ENCODE measurements around the gene CRB2.

The CRB2 gene

DNA sequence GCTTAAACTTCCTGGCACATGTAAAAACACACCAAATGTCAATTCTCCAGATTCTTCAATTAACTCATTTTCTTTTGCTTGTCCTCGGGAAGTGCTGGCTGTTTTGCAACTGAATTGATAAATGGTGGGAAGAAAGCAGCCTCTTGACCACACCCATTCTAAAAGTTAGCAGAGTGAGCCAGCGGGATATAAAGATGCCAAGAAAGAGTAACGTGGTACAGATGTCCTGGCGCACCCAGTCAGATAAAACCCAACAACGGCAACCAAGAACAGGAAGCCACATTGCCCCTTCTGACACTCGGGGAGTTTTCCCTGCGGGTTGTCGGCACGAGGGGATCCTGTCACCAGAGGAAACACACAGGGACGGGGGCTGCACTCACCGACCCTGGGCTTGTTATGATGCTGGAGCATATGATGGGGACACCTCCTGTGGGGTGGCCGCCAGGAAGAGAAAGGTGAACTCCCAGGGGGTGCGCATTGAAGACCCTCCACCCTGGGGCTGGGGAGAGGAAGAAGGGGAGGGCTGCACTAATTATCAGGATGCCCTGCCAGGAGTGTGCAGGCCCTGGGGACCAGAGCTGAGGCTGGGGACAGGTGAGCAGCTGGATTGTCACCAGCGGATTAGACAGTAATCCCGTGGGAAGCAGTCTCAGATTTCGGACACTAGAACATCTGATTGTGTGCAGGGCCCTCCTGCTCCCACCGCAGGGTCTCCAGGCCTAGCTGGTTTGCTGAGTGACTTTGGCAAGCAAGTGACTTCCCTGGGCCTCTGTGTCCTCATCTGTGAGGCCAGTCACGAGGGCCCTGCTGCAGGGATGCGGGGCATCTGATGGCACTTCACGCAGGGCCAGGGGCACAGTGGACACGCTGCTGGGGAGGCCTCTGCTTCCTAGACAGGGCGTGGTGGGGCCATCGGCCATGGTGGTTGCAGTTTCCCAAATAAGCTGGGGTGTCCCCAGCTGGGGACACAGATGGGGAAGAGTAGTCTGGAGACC is 59.2 kb downstream of the CRB2 start:
- H3K4me3 ChIP-seq (ENCODE audit: low read depth in 1 of 2, low read length in 2 of 2) = no peak overlapping the region
- no peaks in the 10 kb centered on the region for H3K9me3 ChIP-seq (ENCODE audit: low read length)
- H3K4me1 ChIP-seq (ENCODE audit: insufficient read depth, low read length) = no peaks in the 10 kb centered on the region
- no peaks in the 10 kb centered on the region for H3K27me3 ChIP-seq (ENCODE audit: control insufficient read depth in 1 of 2, insufficient read depth in 2 of 2, low read length in 2 of 2)
- no peak overlapping the region for H3K9ac ChIP-seq (ENCODE audit: low read length)
- H3K36me3 ChIP-seq (ENCODE audit: insufficient read depth, low read length) = peaks cover 7% of the 10 kb centered on the region
- H3K27ac ChIP-seq (ENCODE audit: low read depth, low read length) = no peak overlapping the region

DNA sequence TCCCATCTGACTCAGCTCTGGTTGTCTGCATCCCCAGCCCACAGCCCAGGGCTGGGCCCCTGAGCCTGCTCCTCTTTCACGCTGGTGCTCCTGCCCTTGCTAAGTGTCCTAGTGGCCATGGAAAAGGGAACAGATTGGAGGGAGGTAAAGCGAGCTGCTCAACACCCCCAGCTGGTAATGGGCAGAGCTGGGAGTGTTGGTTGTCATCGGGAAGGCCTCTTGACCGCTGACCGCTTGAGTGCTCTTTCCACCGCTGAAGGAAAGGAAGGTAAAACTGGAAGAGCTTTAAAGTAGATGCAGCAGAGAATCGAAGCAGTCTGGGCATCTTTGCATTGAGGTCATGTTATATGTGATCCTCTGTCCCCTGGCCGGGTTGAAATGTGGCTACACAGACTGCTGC is 60.2 kb downstream of the CRB2 start:
- no peaks in the 10 kb centered on the region for H3K9me3 ChIP-seq (ENCODE audit: low read length)
- H3K4me1 ChIP-seq (ENCODE audit: insufficient read depth, low read length) = no peaks in the 10 kb centered on the region
- peaks cover 7% of the 10 kb centered on the region for H3K36me3 ChIP-seq (ENCODE audit: insufficient read depth, low read length)
- no peaks in the 10 kb centered on the region for H3K27me3 ChIP-seq (ENCODE audit: control insufficient read depth in 1 of 2, insufficient read depth in 2 of 2, low read length in 2 of 2)
- H3K9ac ChIP-seq (ENCODE audit: low read length) = no peak overlapping the region
- H3K27ac ChIP-seq (ENCODE audit: low read depth, low read length) = no peak overlapping the region
- no peak overlapping the region for H3K4me3 ChIP-seq (ENCODE audit: low read depth in 1 of 2, low read length in 2 of 2)

- no peaks in the 10 kb centered on the region for H3K27me3 ChIP-seq (ENCODE audit: control insufficient read depth in 1 of 2, insufficient read depth in 2 of 2, low read length in 2 of 2)
- no peak overlapping the region for H3K4me3 ChIP-seq (ENCODE audit: low read depth in 1 of 2, low read length in 2 of 2)
- no peak overlapping the region for H3K9ac ChIP-seq (ENCODE audit: low read length)
- H3K9me3 ChIP-seq (ENCODE audit: low read length) = no peaks in the 10 kb centered on the region
- peaks cover 7% of the 10 kb centered on the region for H3K36me3 ChIP-seq (ENCODE audit: insufficient read depth, low read length)
- H3K27ac ChIP-seq (ENCODE audit: low read depth, low read length) = no peak overlapping the region
- H3K4me1 ChIP-seq (ENCODE audit: insufficient read depth, low read length) = no peaks in the 10 kb centered on the region
Observed at GRCh38 chr9:123417289-123418051, 61.5 kb downstream of the CRB2 start.

- Histone ChIP-seq H3K36me3 (ENCODE audit: insufficient read depth, low read length) (peaks cover 12% of the 10 kb centered on the region), H3K9ac (ENCODE audit: low read length) (no peak overlapping the region), H3K9me3 (ENCODE audit: low read length) (no peaks in the 10 kb centered on the region), H3K27ac (ENCODE audit: low read depth, low read length) (no peak overlapping the region), H3K4me3 (ENCODE audit: low read depth in 1 of 2, low read length in 2 of 2) (no peak overlapping the region), H3K27me3 (ENCODE audit: control insufficient read depth in 1 of 2, insufficient read depth in 2 of 2, low read length in 2 of 2) (no peaks in the 10 kb centered on the region), H3K4me1 (ENCODE audit: insufficient read depth, low read length) (no peaks in the 10 kb centered on the region)
Observed at GRCh38 chr9:123418052-123418430, 62.0 kb downstream of the CRB2 start.

- no peak overlapping the region for H3K4me3 ChIP-seq (ENCODE audit: low read depth in 1 of 2, low read length in 2 of 2)
Observed at GRCh38 chr9:123418506-123418905, 62.5 kb downstream of the CRB2 start.

GRCh38 chr9:123419091-123419490 is 63.1 kb downstream of the CRB2 start:
- H3K27ac ChIP-seq (ENCODE audit: low read depth, low read length) = no peak overlapping the region
- no peak overlapping the region for H3K9ac ChIP-seq (ENCODE audit: low read length)
- no peak overlapping the region for H3K4me3 ChIP-seq (ENCODE audit: low read depth in 1 of 2, low read length in 2 of 2)
- H3K9me3 ChIP-seq (ENCODE audit: low read length) = no peaks in the 10 kb centered on the region
- no peaks in the 10 kb centered on the region for H3K27me3 ChIP-seq (ENCODE audit: control insufficient read depth in 1 of 2, insufficient read depth in 2 of 2, low read length in 2 of 2)
- peaks cover 12% of the 10 kb centered on the region for H3K36me3 ChIP-seq (ENCODE audit: insufficient read depth, low read length)
- no peaks in the 10 kb centered on the region for H3K4me1 ChIP-seq (ENCODE audit: insufficient read depth, low read length)

More at GRCh38 chr9:123418506-123418905, 62.5 kb downstream of the CRB2 start:
- Histone ChIP-seq H3K36me3 (ENCODE audit: insufficient read depth, low read length) (peaks cover 12% of the 10 kb centered on the region), H3K9me3 (ENCODE audit: low read length) (no peaks in the 10 kb centered on the region), H3K9ac (ENCODE audit: low read length) (no peak overlapping the region), H3K27ac (ENCODE audit: low read depth, low read length) (no peak overlapping the region), H3K4me1 (ENCODE audit: insufficient read depth, low read length) (no peaks in the 10 kb centered on the region), H3K27me3 (ENCODE audit: control insufficient read depth in 1 of 2, insufficient read depth in 2 of 2, low read length in 2 of 2) (no peaks in the 10 kb centered on the region)

DNA sequence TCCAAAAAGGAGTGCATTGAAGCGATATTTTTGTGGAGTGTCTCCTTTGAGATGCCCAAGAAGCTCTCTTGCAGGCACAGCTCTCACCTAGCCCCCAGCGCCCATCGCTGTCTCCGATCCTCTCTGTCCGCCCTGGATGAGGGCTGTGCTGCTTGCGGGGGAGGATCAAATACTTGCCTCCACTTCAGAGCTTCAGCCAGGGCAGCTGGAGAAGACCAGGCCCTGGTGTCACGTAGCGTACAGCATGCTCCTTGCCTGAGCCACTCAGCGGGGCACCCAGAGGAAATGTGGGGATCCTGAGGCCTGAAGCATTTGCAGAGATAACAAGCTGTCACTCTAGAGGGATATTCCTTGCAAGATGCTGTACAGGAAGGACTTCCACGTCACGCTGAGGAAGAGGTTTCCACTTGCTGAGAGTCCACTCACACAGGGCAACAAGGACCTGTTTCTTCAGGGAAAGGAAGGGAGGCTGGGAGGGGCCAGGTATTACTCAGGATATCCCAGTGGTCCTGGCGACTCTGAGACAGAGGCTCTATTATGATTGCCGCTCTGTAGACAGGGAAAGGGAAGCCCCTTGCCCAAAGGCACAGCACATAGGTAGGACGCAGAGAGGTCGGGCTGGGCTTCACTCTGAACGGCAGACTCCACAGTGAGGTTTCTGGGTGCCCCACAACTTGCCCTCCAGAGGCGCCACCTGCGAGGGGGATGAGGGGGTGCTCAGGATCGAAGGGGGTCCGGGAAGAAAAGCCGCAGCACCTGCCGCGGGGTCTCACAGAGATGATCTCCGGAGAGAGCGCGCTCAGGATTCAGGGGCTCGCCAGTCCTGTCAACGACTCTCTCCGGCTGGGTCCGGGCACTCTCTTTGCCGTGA is 64.0 kb downstream of the CRB2 start:
- no peaks in the 10 kb centered on the region for H3K4me1 ChIP-seq (ENCODE audit: insufficient read depth, low read length)
- no peak overlapping the region for H3K4me3 ChIP-seq (ENCODE audit: low read depth in 1 of 2, low read length in 2 of 2)
- H3K36me3 ChIP-seq (ENCODE audit: insufficient read depth, low read length) = peaks cover 12% of the 10 kb centered on the region
- no peak overlapping the region for H3K27ac ChIP-seq (ENCODE audit: low read depth, low read length)
- H3K9me3 ChIP-seq (ENCODE audit: low read length) = no peaks in the 10 kb centered on the region
- H3K9ac ChIP-seq (ENCODE audit: low read length) = no peak overlapping the region
- H3K27me3 ChIP-seq (ENCODE audit: control insufficient read depth in 1 of 2, insufficient read depth in 2 of 2, low read length in 2 of 2) = no peaks in the 10 kb centered on the region

GRCh38 chr9:123420592-123421111 is 64.7 kb downstream of the CRB2 start:
- H3K27me3 ChIP-seq (ENCODE audit: control insufficient read depth in 1 of 2, insufficient read depth in 2 of 2, low read length in 2 of 2) = no peaks in the 10 kb centered on the region
- no peaks in the 10 kb centered on the region for H3K9me3 ChIP-seq (ENCODE audit: low read length)
- H3K36me3 ChIP-seq (ENCODE audit: insufficient read depth, low read length) = peaks cover 12% of the 10 kb centered on the region
- H3K27ac ChIP-seq (ENCODE audit: low read depth, low read length) = no peak overlapping the region
- no peaks in the 10 kb centered on the region for H3K4me1 ChIP-seq (ENCODE audit: insufficient read depth, low read length)
- no peak overlapping the region for H3K9ac ChIP-seq (ENCODE audit: low read length)
- H3K4me3 ChIP-seq (ENCODE audit: low read depth in 1 of 2, low read length in 2 of 2) = no peak overlapping the region

- H3K27me3 ChIP-seq (ENCODE audit: control insufficient read depth in 1 of 2, insufficient read depth in 2 of 2, low read length in 2 of 2) = no peaks in the 10 kb centered on the region
- H3K36me3 ChIP-seq (ENCODE audit: insufficient read depth, low read length) = peaks cover 12% of the 10 kb centered on the region
- H3K9ac ChIP-seq (ENCODE audit: low read length) = no peak overlapping the region
- H3K4me3 ChIP-seq (ENCODE audit: low read depth in 1 of 2, low read length in 2 of 2) = no peak overlapping the region
- H3K9me3 ChIP-seq (ENCODE audit: low read length) = no peaks in the 10 kb centered on the region
- no peaks in the 10 kb centered on the region for H3K4me1 ChIP-seq (ENCODE audit: insufficient read depth, low read length)
- no peak overlapping the region for H3K27ac ChIP-seq (ENCODE audit: low read depth, low read length)
Observed at GRCh38 chr9:123421186-123421585, 65.2 kb downstream of the CRB2 start.

DNA sequence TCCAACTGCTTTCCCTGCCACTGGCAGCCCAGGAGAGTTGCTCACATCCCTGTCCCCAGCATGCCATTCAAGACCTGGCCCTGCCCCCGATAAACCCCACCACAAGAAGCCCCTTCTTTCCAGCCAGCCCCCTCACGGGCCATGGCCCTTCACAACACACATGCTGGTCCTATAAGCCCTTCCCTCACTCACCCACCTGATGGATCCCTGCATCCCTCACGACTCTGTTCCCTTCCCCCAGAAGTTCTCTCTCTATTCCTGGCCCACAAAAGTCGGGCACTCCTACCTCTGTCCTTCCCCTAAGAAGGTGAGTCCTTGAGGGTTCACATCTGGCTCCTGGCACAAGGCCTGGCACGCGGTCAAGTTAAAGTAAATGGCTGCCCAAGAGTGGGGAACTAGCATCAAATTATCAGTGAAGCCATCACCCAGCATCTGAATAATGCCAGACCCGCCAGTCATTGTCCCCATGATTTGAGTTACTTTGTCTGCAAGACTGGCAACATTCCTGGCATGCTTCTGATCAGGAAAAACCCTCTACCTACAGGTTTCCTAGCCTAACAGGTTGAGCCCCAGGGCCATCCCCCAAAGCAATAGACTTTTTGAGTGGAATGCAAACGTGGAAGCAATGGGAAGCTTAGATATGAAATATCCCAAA is 65.9 kb downstream of the CRB2 start:
- no peak overlapping the region for H3K4me3 ChIP-seq (ENCODE audit: low read depth in 1 of 2, low read length in 2 of 2)
- no peak overlapping the region for H3K27ac ChIP-seq (ENCODE audit: low read depth, low read length)
- no peak overlapping the region for H3K9ac ChIP-seq (ENCODE audit: low read length)
- peaks cover 12% of the 10 kb centered on the region for H3K36me3 ChIP-seq (ENCODE audit: insufficient read depth, low read length)
- H3K27me3 ChIP-seq (ENCODE audit: control insufficient read depth in 1 of 2, insufficient read depth in 2 of 2, low read length in 2 of 2) = no peaks in the 10 kb centered on the region
- no peaks in the 10 kb centered on the region for H3K9me3 ChIP-seq (ENCODE audit: low read length)
- H3K4me1 ChIP-seq (ENCODE audit: insufficient read depth, low read length) = no peaks in the 10 kb centered on the region

Measured in muscle layer of colon (tissue), 2 donors.